VCaP (cell line): ENCODE data around the gene SMIM5.

Source experiments
- H3K27ac ChIP-seq: fragments of 450-650 bp; 2 replicates; pipeline ENCODE4 v1.5.1; 2017
- CTCF ChIP-seq: fragments of 450-650 bp; conservative IDR thresholded peaks from 2 replicates; pipeline ENCODE4 v1.5.1; 2017; ENCODE audit warnings: mild to moderate bottlenecking, moderate library complexity

SMIM5 gene, protein sequence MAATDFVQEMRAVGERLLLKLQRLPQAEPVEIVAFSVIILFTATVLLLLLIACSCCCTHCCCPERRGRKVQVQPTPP

GRCh38 chr17:75632863-75633485 is at the start of gene SMIM5:
Gene SMIM5 (plus strand): TSS chr17:75633434. CDS start chr17:75640202, 6,768 bp downstream.
- H3K27ac ChIP-seq, result peak within 1 kb of the TSS; percentile 65
- TF ChIP-seq CTCF, result peak; percentile 96

DNA sequence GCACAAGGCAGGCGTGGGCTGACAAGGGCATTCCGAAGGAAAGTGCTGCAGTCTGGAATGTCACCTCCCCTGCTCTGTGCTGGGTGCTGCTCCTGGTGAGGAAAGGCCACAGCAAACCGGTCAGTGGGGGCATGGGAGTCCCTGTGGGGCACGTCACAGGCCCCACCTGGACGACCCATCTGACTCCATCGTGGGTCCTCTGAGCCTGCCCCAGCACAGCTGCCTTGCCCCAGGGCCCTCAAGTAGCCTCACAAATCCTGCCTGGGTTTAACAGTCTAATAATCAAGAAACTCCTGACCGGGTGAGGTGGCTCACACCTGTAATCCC is 48.4 kb upstream of the SMIM5 start:
- no peak for TF ChIP-seq CTCF
- H3K27ac ChIP-seq, result no peak overlapping the region

- peak within 1 kb of the TSS; percentile 72 for H3K27ac ChIP-seq
- TF ChIP-seq CTCF, result no peak
These were observed 45.3 kb upstream of the SMIM5 start, which contains the start of gene MYO15B for GRCh38 chr17:75587675-75588595. Gene MYO15B (plus strand): TSS chr17:75587800. CDS start chr17:75588058, 258 bp downstream.

DNA sequence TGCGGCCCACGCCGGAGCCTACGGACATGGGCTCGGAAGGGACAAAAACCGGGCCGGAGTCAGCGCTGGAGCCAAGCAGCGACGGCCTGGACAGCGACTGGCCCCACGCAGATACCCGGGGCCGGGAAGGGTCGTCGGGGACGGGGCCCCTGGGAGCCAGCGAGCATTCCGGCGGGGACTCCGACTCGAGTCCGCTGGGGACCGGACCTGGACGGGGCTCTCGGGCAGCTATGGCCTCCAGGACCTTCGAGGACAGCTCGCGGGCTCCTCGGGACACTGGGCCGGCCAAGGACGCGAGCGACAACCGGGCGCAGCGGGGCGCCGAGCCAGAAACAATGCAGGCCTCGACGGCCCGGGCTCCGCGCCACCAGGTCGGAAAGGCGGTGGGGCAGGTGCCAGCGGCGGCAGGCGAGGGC is 44.6 kb upstream of the SMIM5 start:
- TF ChIP-seq CTCF, result no peak
- peak overlapping the region; percentile 72 for H3K27ac ChIP-seq

DNA sequence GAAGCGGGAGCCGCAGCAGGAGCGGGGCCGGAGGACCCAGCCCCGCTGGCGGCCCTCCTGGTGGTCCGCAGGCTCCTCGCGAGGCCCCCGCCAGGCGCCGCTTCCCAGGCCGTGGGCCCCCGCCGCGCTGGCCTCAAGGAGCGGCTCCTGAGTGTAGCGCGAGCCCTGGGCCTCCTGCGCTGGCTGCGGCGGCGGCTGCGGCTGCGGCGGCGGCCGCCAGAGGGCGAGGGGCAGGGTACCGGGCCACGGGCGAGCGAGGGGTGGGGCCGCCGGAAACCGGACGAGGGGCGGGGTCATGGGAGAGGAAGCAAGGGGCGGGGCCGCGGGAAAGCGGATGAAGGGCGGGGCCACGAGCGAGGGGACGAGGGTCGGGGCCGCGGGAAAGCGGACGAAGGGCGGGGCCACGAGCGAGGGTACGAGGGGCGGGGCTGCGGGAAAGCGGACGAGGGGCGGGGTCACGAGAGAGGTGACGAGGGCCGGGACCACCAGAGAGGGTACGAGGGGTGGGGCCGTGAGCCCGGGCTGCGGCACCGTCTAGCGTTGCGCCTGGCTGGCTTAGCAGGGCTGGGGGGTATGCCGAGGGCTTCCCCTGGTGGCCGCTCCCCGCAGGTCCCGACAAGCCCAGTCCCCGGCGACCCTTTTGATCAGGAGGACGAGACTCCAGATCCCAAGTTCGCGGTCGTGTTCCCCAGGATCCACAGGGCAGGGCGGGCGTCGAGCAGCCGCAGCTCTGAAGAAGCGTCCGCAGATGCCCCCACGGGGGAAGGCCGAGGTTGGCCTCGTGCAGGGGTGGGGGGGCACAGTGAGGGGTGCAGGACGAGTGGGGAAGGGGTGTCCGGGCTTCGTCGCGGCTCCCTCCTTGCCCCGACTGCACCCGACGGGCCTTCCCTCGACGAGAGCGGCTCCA is 44.0 kb upstream of the SMIM5 start:
- TF ChIP-seq CTCF, result peak; percentile 87
- peak overlapping the region; percentile 72 for H3K27ac ChIP-seq

GRCh38 chr17:75589919-75590303 is 43.3 kb upstream of the SMIM5 start:
- H3K27ac ChIP-seq, result no peak overlapping the region
- TF ChIP-seq CTCF, result no peak
